K562 (cell line): ENCODE data around the gene COMTD1. TPM values are rescaled to one million over a fixed set of nuclear protein-coding genes. Genes with fewer than 3 reads are reported as not detected.

Experiments
- ATAC-seq: fragments of 200-7000 bp; cut with Tn5 transposase; 3 replicates; pipeline ENCODE4 v1.9.1; 2020; ENCODE audit warnings: moderate library complexity
- Bru-seq: library from RNA; stranded (reverse); fragments of 400-500 nt; gene quantifications from one replicate; lab custom pipeline; 2021; lab: Mats Ljungman, UMichigan
- BruChase-seq, 2 experiments: library from RNA; stranded (reverse); fragments of 400-500 nt; gene quantifications; one replicate each; lab custom pipeline; 2021; lab: Mats Ljungman, UMichigan
- BruUV-seq: library from RNA; stranded (reverse); fragments of 400-500 nt; replicated peaks from 2 replicates; lab custom pipeline; 2021; lab: Mats Ljungman, UMichigan
- CTCF ChIA-PET: fragments of 300-600 bp; formaldehyde crosslinking; extraction: SDS; loops from one replicate; lab custom pipeline; 2021; ENCODE audit warnings: low intra/inter-chr PET ratio; lab: Yijun Ruan, JAX
- POLR2A ChIA-PET: fragments of 300-600, 350-650 bp; sonication (Branson Sonifier 250); formaldehyde crosslinking; extraction: SDS; loops from one replicate; lab custom pipeline; 2021; ENCODE audit warnings: antibody characterized with exemption, inconsistent platforms; lab: Yijun Ruan, JAX
- DNase-seq, 4 experiments: peaks; one replicate each; pipeline versions ENCODE4 v3.0.0 to v3.0.0-alpha.2; 2011 to 2018; ENCODE audit warnings: low spot score in 3 of 4, mixed read lengths in 3 of 4; ENCODE audit errors: extremely low read depth in 1 of 4
- FAIRE-seq: peaks from 2 replicates; lab custom pipeline; 2011; peaks lifted over from hg19 to GRCh38; lab: Jason Lieb, UNC
- H2AFZ ChIP-seq: 2 replicates; pipeline ENCODE4 v1.6.0; 2011; ENCODE audit warnings: low read depth, low read length, control low read depth, inconsistent platforms
- H3K27ac ChIP-seq: fragments of 200-600 bp; 3 replicates; pipeline ENCODE4 v1.8.0; 2011; ENCODE audit warnings: low read depth, mild to moderate bottlenecking, control low read depth, inconsistent platforms, low read length, moderate library complexity, mixed read lengths; ENCODE audit errors: extremely low read depth
- H3K27me3 ChIP-seq, 2 experiments: fragments of 300-600 bp in 1 of 2; 2 replicates in 1 of 2; 3 replicates in 1 of 2; pipeline versions ENCODE4 v1.6.0 to v1.8.0; 2011; ENCODE audit warnings: inconsistent platforms in 2 of 2, low read length in 2 of 2, mild to moderate bottlenecking in 1 of 2, mixed read lengths in 1 of 2, moderate library complexity in 1 of 2; ENCODE audit not compliant: control insufficient read depth in 2 of 2, insufficient read depth in 2 of 2
- H3K36me3 ChIP-seq: fragments of 300-600 bp; 3 replicates; pipeline ENCODE4 v1.8.0; 2011; ENCODE audit warnings: mild to moderate bottlenecking, low read length, inconsistent platforms; ENCODE audit not compliant: control insufficient read depth, insufficient read depth
- H3K4me1 ChIP-seq, 2 experiments: fragments of 200-600 bp in 1 of 2; replicated peaks in 1 of 2; 2 replicates in 1 of 2; 3 replicates in 1 of 2; pipeline versions ENCODE4 v1.5.1 to v1.8.0; 2011; ENCODE audit warnings: inconsistent platforms in 2 of 2, low read length in 2 of 2, mild to moderate bottlenecking in 1 of 2, mixed read lengths in 1 of 2, moderate library complexity in 1 of 2; ENCODE audit not compliant: control insufficient read depth in 2 of 2, insufficient read depth in 2 of 2
- H3K4me2 ChIP-seq: 2 replicates; pipeline ENCODE4 v1.6.1; 2011; ENCODE audit warnings: low read length, control low read depth, inconsistent platforms, mixed read lengths; ENCODE audit not compliant: insufficient read depth
- H3K4me3 ChIP-seq: fragments of 200-600 bp; sonication (generic), shearing (Covaris generic); 2 replicates; pipeline ENCODE4 v1.5.1; 2016; ENCODE audit warnings: control low read depth, inconsistent platforms
- H3K79me2 ChIP-seq: fragments of 200-600 bp; 3 replicates; pipeline ENCODE4 v1.8.0; 2011; ENCODE audit warnings: low read length, inconsistent platforms; ENCODE audit not compliant: control insufficient read depth, insufficient read depth
- H3K9ac ChIP-seq, 2 experiments: 2 replicates each; pipeline versions ENCODE4 v1.6.0 to v1.6.1; 2011; ENCODE audit warnings: low read depth in 2 of 2, low read length in 2 of 2, control low read depth in 1 of 2, inconsistent platforms in 1 of 2, mild to moderate bottlenecking in 1 of 2, mixed read lengths in 1 of 2; ENCODE audit not compliant: insufficient read depth in 1 of 2
- H3K9me1 ChIP-seq: one replicate; pipeline ENCODE4 v1.6.0; 2011; ENCODE audit warnings: inconsistent platforms, mild to moderate bottlenecking, low read length, moderate library complexity; ENCODE audit not compliant: control insufficient read depth, insufficient read depth
- H3K9me3 ChIP-seq: replicated peaks from 2 replicates; pipeline ENCODE4 v1.5.1; 2011; ENCODE audit warnings: low read depth, low read length, inconsistent platforms; ENCODE audit not compliant: control insufficient read depth, insufficient read depth
- H4K20me1 ChIP-seq: replicated peaks from 2 replicates; pipeline ENCODE4 v1.6.1; 2011; ENCODE audit warnings: low read length, inconsistent platforms, mixed read lengths; ENCODE audit not compliant: control insufficient read depth, insufficient read depth
- ARNT ChIP-seq, 2 experiments: fragments of 450-650 bp; IDR thresholded peaks; 2 replicates each; pipeline ENCODE4 v1.6.1; 2016; ENCODE audit warnings: mild to moderate bottlenecking in 1 of 2
- EP300 ChIP-seq: IDR thresholded peaks from 2 replicates; pipeline ENCODE4 v1.6.1; 2012; ENCODE audit warnings: low read length, improper control_type of control experiment
- FOXK1 ChIP-seq: sonication (generic); formaldehyde crosslinking; IDR thresholded peaks from 2 replicates; pipeline ENCODE4 v1.8.0; 2022; ENCODE audit warnings: missing genetic modification reagents, mild to moderate bottlenecking, borderline replicate concordance
- ID3 ChIP-seq, 2 experiments: fragments of 250-450 bp in 1 of 2; fragments of 450-650 bp in 1 of 2; sonication (Bioruptor Pico) in 1 of 2; IDR thresholded peaks; 2 replicates each; pipeline versions ENCODE4 v1.6.1 to v1.8.0; 2016 to 2021; ENCODE audit warnings: mild to moderate bottlenecking in 2 of 2, moderate library complexity in 2 of 2, missing compliant biosample characterization in 1 of 2, missing genetic modification characterization in 1 of 2
- KDM2B ChIP-seq: fragments of 250-450 bp; sonication (Bioruptor Pico); IDR thresholded peaks from 2 replicates; pipeline ENCODE4 v1.8.0; 2021; ENCODE audit warnings: mild to moderate bottlenecking, moderate library complexity
- MBD2 ChIP-seq: sonication (generic); IDR thresholded peaks from 2 replicates; pipeline ENCODE4 v1.6.1; 2016; ENCODE audit warnings: low read depth, borderline replicate concordance
- PHF21A ChIP-seq: fragments of 450-650 bp; IDR thresholded peaks from 2 replicates; pipeline ENCODE4 v1.6.1; 2017; ENCODE audit warnings: low read depth, borderline replicate concordance
- PHTF2 ChIP-seq: fragments of 250-450 bp; sonication (Bioruptor Pico); IDR thresholded peaks from 2 replicates; pipeline ENCODE4 v1.5.0; 2021; ENCODE audit warnings: mild to moderate bottlenecking
- RNF2 ChIP-seq: sonication (generic); IDR thresholded peaks from 2 replicates; pipeline ENCODE4 v1.6.1; 2016
- SMARCA5 ChIP-seq: fragments of 450-650 bp; IDR thresholded peaks from 2 replicates; pipeline ENCODE4 v1.6.1; 2016
- USF1 ChIP-seq: sonication (generic); formaldehyde crosslinking; IDR thresholded peaks from 2 replicates; pipeline ENCODE4 v1.9.0; 2022; ENCODE audit warnings: mild to moderate bottlenecking, missing genetic modification reagents
- ZNF124 ChIP-seq: sonication (generic); formaldehyde crosslinking; IDR thresholded peaks from 2 replicates; pipeline ENCODE4 v1.8.1; 2022; ENCODE audit warnings: missing genetic modification reagents
- ZNF133 ChIP-seq: fragments of 250-450 bp; sonication (Bioruptor Pico); IDR thresholded peaks from 2 replicates; pipeline ENCODE4 v1.4.0; 2020; ENCODE audit warnings: mild to moderate bottlenecking
- WGBS: fragments of 100-300 bp; shearing (Covaris generic); methylation state at CpG from one replicate; pipeline ENCODE4 v1.1.6; 2016; ENCODE audit warnings: low coverage, mixed read lengths; ENCODE audit not compliant: insufficient coverage; ENCODE audit errors: missing lambda C conversion rate; 5-methylcytosine and 5-hydroxymethylcytosine counted together
- in situ Hi-C: fragments of 300-500 bp; cut with MboI; formaldehyde crosslinking; loops from 4 replicates; pipeline ENCODE4 v1.15.0; 2018; ENCODE audit warnings: inconsistent platforms, mixed read lengths
- intact Hi-C: fragments of 100-400 bp; cut with micrococcal nuclease; formaldehyde crosslinking; loops from 2 replicates; pipeline ENCODE4 v1.14.2; 2022
- long read RNA-seq, 3 experiments: library from polyadenylated mRNA in 2 of 3; library from RNA in 1 of 3; unstranded in 2 of 3; stranded (forward) in 1 of 3; transcript quantifications; one replicate each; pipeline ENCODE4 v2.0.0, GENCODE V29; 2019 to 2022
- polyA minus RNA-seq, 3 experiments: library from RNA; depleted of rRNA, polyadenylated mRNA; stranded (reverse); fragments of >200 nt; gene quantifications; 2 replicates each; pipeline ENCODE4 v1.2.3, GENCODE V29; 2011
- polyA plus RNA-seq, 8 experiments: library from polyadenylated mRNA; depleted of rRNA in 4 of 8; stranded (reverse) in 5 of 8; unstranded in 3 of 8; fragments of >200 nt; fragmentation: Nextera tagmentation in 2 of 8; fragmentation: Illumina TruSeq in 1 of 8; extraction: Ambion mirVana in 2 of 8; extraction: Trizol in 1 of 8; gene quantifications; 2 replicates each; pipeline versions ENCODE4 v1.2.1 to v1.2.3, GENCODE V29; 2011 to 2014; ENCODE audit warnings: inconsistent platforms in 1 of 8, missing spikeins in 1 of 8
- total RNA-seq, 7 experiments: library from RNA; depleted of rRNA in 6 of 7; stranded (reverse); fragments of >200 nt in 6 of 7; fragmentation: Illumina TruSeq in 2 of 7; extraction: Trizol in 2 of 7; gene quantifications; 2 replicates each; pipeline versions ENCODE4 v1.2.1 to v1.2.3, GENCODE V29; 2011 to 2021; ENCODE audit warnings: low replicate concordance in 1 of 7

The COMTD1 gene
- total RNA-seq (2011; cell fraction: chromatin; rRNA removed; ENCODE audit: low replicate concordance) = 9.9 and 40.2 TPM in 2 replicates
- total RNA-seq (2011; cell fraction: nucleolus; rRNA removed) = 75.5 and 100 TPM in 2 replicates
- total RNA-seq (2011; cell fraction: nucleoplasm; rRNA removed) = 30.5 and 32.2 TPM in 2 replicates
- total RNA-seq (2014; rRNA removed) (112 and 115 TPM in 2 replicates), total RNA-seq (2014; rRNA removed; fragmentation: Illumina TruSeq; extraction: Trizol) (3.2 and 5.0 TPM in 2 replicates), total RNA-seq (2015; rRNA removed; fragmentation: Illumina TruSeq; extraction: Trizol) (18.5 and 21.3 TPM in 2 replicates), total RNA-seq (2021) (79.9 and 82.9 TPM in 2 replicates), polyA plus RNA-seq (2011; rRNA removed) (13.7 and 19.5 TPM in 2 replicates), polyA plus RNA-seq (2014; fragmentation: Illumina TruSeq; extraction: Trizol) (4.0 and 11.3 TPM in 2 replicates), polyA plus RNA-seq (2014; fragmentation: Nextera tagmentation; extraction: Ambion mirVana) (1 to 10 TPM in 1 of 2 experiments, under 1 TPM in 1; 0.41 to 1.4 TPM), polyA plus RNA-seq (2014; rRNA removed) (89.4 and 98.3 TPM in 2 replicates), polyA minus RNA-seq (2011; rRNA and poly(A)+ RNA removed) (1.0 and 2.8 TPM in 2 replicates), Bru-seq, nascent RNA (percentile 76 among the genes with signal in this experiment), BruChase-seq, experiment 1, labeled RNA remaining after a 2-hour chase (percentile 63 among the genes with signal in this experiment), BruChase-seq, experiment 2, labeled RNA remaining after a 6-hour chase (percentile 59 among the genes with signal in this experiment)
- 22.6 and 106 TPM in 2 replicates for polyA plus RNA-seq (2011; cell fraction: cytosol; rRNA removed)
- 73.7 and 157 TPM in 2 replicates for polyA plus RNA-seq (2011; cell fraction: nucleus; rRNA removed)
- 39.2 and 59.3 TPM in 2 replicates for polyA plus RNA-seq (2012)
- 9.5 and 13.7 TPM in 2 replicates for polyA minus RNA-seq (2011; cell fraction: cytosol; rRNA and poly(A)+ RNA removed)
- polyA minus RNA-seq (2011; cell fraction: nucleus; rRNA and poly(A)+ RNA removed) = 17.2 and 17.6 TPM in 2 replicates
- long read RNA-seq, experiment 1, transcript COMTD1-204 (5 exons, 796 nt) = minor isoform, 15 of 124 reads
- long read RNA-seq, experiment 1, transcript COMTD1-201 (7 exons, 976 nt) = major isoform, 29 of 124 reads
- long read RNA-seq, experiment 1, partial matches to known transcripts = 18 of 124 reads
- long read RNA-seq, experiment 1, other reads (novel, unspliced or antisense) = 56 of 124 reads
- long read RNA-seq, experiment 2, transcript COMTD1-201 (7 exons, 976 nt) = major isoform, 31 of 76 reads
- long read RNA-seq, experiment 2, partial matches to known transcripts = 12 of 76 reads
- long read RNA-seq, experiment 2, other reads (novel, unspliced or antisense) = 24 of 76 reads
- long read RNA-seq, experiment 3, transcript COMTD1-204 (5 exons, 796 nt) = minor isoform, 5 of 61 reads
- long read RNA-seq, experiment 3, transcript COMTD1-201 (7 exons, 976 nt) = major isoform, 24 of 61 reads
- long read RNA-seq, experiment 3, partial matches to known transcripts = 7 of 61 reads
- long read RNA-seq, experiment 3, other reads (novel, unspliced or antisense) = 21 of 61 reads

GRCh38 chr10:75235375-75236177, at the start of gene COMTD1:
Gene COMTD1, minus strand, starts transcription at chr10:75235957. Its CDS starts 29 bp downstream, at chr10:75235928.
- CTCF ChIA-PET = interaction anchor here (0.6 to 4.2 kb wide), 22 partner anchors 44 to 1707 kb away, joined by 3 to 53 read pairs (median 4); a partner anchor contains a TSS
- no peaks in the 10 kb centered on the region for H4K20me1 ChIP-seq
- peaks cover 37% of the 10 kb centered on the region for H3K79me2 ChIP-seq
- POLR2A ChIA-PET = interaction anchor here (0.6 to 4.8 kb wide), 10 partner anchors 10 to 1216 kb away, joined by 3 to 28 read pairs (median 4); partner anchors contain the start of genes SAMD8 and VDAC2
- H3K27ac ChIP-seq = peak within 1 kb of the TSS; percentile 91
- FAIRE-seq = peak; percentile 64
- H3K9ac ChIP-seq = peak within 1 kb of the TSS; percentile 86 to 98
- peak; percentile 96 to 98 (median 96) for DNase-seq
- H3K36me3 ChIP-seq = peaks cover 31% of the 10 kb centered on the region
- peak; percentile 69 for ATAC-seq
- in situ Hi-C loops = loop anchor here (10.0 kb wide), 1 partner anchor 991 kb away; no protein-coding TSS in a partner anchor
- peaks cover 16 to 42% of the 10 kb centered on the region in 2 experiments for H3K4me1 ChIP-seq
- peak within 1 kb of the TSS; percentile 95 for H2AFZ ChIP-seq
- peak within 1 kb of the TSS; percentile 57 for H3K4me3 ChIP-seq
- intact Hi-C loops = loop anchor here (2.0 to 10.0 kb wide), 5 partner anchors 125 to 993 kb away; partner anchors contain the start of genes KAT6B and SAMD8
- BruUV-seq = no TSS peak
- H3K9me1 ChIP-seq = no peaks in the 10 kb centered on the region
- WGBS = under 1% methylated on average over 66 of the region's 76 CpGs
- H3K27me3 ChIP-seq = no peaks in the 10 kb centered on the region
- no peaks in the 10 kb centered on the region for H3K9me3 ChIP-seq
- H3K4me2 ChIP-seq = peak within 1 kb of the TSS; percentile 86
- TF ChIP-seq FOXK1 (CRISPR knock-in tag) = no peak
- peak; percentile 96 for TF ChIP-seq KDM2B
- TF ChIP-seq MBD2 = peak; percentile 58
- TF ChIP-seq ARNT (IDR thresholded peaks at IDR 0.05) = no peak
- peak; percentile 50; the same call in 1 of the 2 replicates for TF ChIP-seq EP300
- TF ChIP-seq ID3 (CRISPR knock-in tag; IDR thresholded peaks at IDR 0.05) = no peak
- TF ChIP-seq ID3 (tag; IDR thresholded peaks at IDR 0.05) = no peak; the same call in 1 of the 2 replicates
- TF ChIP-seq RNF2 = 0 out of 2 replicates have a peak, but pooled peaks have one; percentile 41
- no peak for TF ChIP-seq ZNF133 (CRISPR knock-in tag)
- TF ChIP-seq PHTF2 = no peak
- TF ChIP-seq PHF21A = peak; percentile 86
- TF ChIP-seq ZNF124 (CRISPR knock-in tag) = no peak; the same call in 1 of the 2 replicates
- TF ChIP-seq USF1 (CRISPR knock-in tag) = peak; percentile 91
- 0 out of 2 replicates have a peak, but pooled peaks have one; percentile 22 for TF ChIP-seq SMARCA5
